HK-2 (cell line): ENCODE data around the gene TCF7L2.

Experiments
- DNase-seq: peaks from one replicate; pipeline ENCODE4 v3.0.0-alpha.2; 2018; ENCODE audit not compliant: unreplicated experiment

Gene TCF7L2

GRCh38 chr10:113121153-113121552 lies 171.1 kb downstream of the TCF7L2 start:
- no peak for DNase-seq

GRCh38 chr10:113122947-113123346 lies 172.9 kb downstream of the TCF7L2 start:
- no peak for DNase-seq

- no peak for DNase-seq
Observed at GRCh38 chr10:113124724-113125123, 174.7 kb downstream of the TCF7L2 start.

GRCh38 chr10:113125612-113126011 lies 175.6 kb downstream of the TCF7L2 start:
- no peak for DNase-seq

GRCh38 chr10:113126229-113127201 lies 176.5 kb downstream of the TCF7L2 start:
- no peak for DNase-seq

- no peak for DNase-seq
Observed at GRCh38 chr10:113127261-113127900, 177.3 kb downstream of the TCF7L2 start.

GRCh38 chr10:113127901-113128283 lies 177.8 kb downstream of the TCF7L2 start:
- no peak for DNase-seq

- no peak for DNase-seq
Observed at GRCh38 chr10:113128450-113129070, 178.5 kb downstream of the TCF7L2 start.

- DNase-seq = no peak
Observed at GRCh38 chr10:113129117-113129516, 179.1 kb downstream of the TCF7L2 start.

- DNase-seq = no peak
Observed at GRCh38 chr10:113130014-113130641, 180.1 kb downstream of the TCF7L2 start.

GRCh38 chr10:113131613-113132261 lies 181.7 kb downstream of the TCF7L2 start:
- no peak for DNase-seq

GRCh38 chr10:113132591-113133121 lies 182.6 kb downstream of the TCF7L2 start:
- no peak for DNase-seq

- DNase-seq = no peak
Observed at GRCh38 chr10:113133497-113134115, 183.6 kb downstream of the TCF7L2 start.

- DNase-seq = no peak
Observed at GRCh38 chr10:113135025-113135424, 185.0 kb downstream of the TCF7L2 start.

- no peak for DNase-seq
Observed at GRCh38 chr10:113137941-113138685, 188.1 kb downstream of the TCF7L2 start.

- no peak for DNase-seq
Observed at GRCh38 chr10:113138937-113139585, 189.0 kb downstream of the TCF7L2 start.

- DNase-seq = no peak
Observed at GRCh38 chr10:113139699-113140098, 189.7 kb downstream of the TCF7L2 start.

- no peak for DNase-seq
Observed at GRCh38 chr10:113140143-113141011, 190.3 kb downstream of the TCF7L2 start.
